CD4-positive, alpha-beta T cell (primary cell): Measurements from ENCODE around the gene CD7. TPM values are rescaled to one million over a fixed set of nuclear protein-coding genes. Genes with fewer than 3 reads are reported as not detected.
A peak's percentile ranks its signal among the peaks of the same experiment; 100 is the strongest.

ENCODE experiments used
- ATAC-seq: fragments of 200-7000 bp; cut with Tn5 transposase; one replicate; pipeline ENCODE4 v1.10.0; 2022; ENCODE audit warnings: mild to moderate bottlenecking; ENCODE audit not compliant: poor library complexity
- CTCF ChIA-PET: fragments of 350-600 bp; sonication (Branson Sonifier 250); formaldehyde crosslinking; loops from one replicate; lab custom pipeline; 2021; ENCODE audit warnings: antibody characterized with exemption, inconsistent platforms; lab: Charles Lee
- POLR2A ChIA-PET: fragments of 350-600 bp; sonication (Branson Sonifier 250); formaldehyde crosslinking; loops from one replicate; lab custom pipeline; 2021; ENCODE audit warnings: antibody characterized with exemption, inconsistent platforms; lab: Charles Lee
- DNase-seq, 14 experiments: peaks; one replicate each; pipeline ENCODE4 v3.0.0-alpha.2; 2013 to 2020; ENCODE audit warnings: mixed read lengths in 2 of 14
- H3K27ac ChIP-seq, 2 donors: one replicate each; pipeline versions ENCODE4 v1.5.1 to v1.7.0; 2013; ENCODE audit warnings: low read length in 2 of 2, low read depth in 1 of 2, mild to moderate bottlenecking in 1 of 2
- H3K27me3 ChIP-seq, 2 experiments: 1 replicate in 1 of 2; 2 replicates in 1 of 2; pipeline versions ENCODE4 v1.6.1 to v1.7.0; 2013; ENCODE audit warnings: low read length in 2 of 2, control low read depth in 1 of 2, mild to moderate bottlenecking in 1 of 2, moderate library complexity in 1 of 2; ENCODE audit not compliant: insufficient read depth in 2 of 2, control insufficient read depth in 1 of 2
- H3K36me3 ChIP-seq: one replicate; pipeline ENCODE4 v1.6.1; 2013; ENCODE audit warnings: low read length, control low read depth; ENCODE audit not compliant: insufficient read depth
- H3K4me1 ChIP-seq: one replicate; pipeline ENCODE4 v1.6.1; 2013; ENCODE audit warnings: low read length, control low read depth; ENCODE audit not compliant: insufficient read depth
- H3K4me3 ChIP-seq: one replicate; pipeline ENCODE4 v1.5.1; 2013; ENCODE audit warnings: mild to moderate bottlenecking, low read length, moderate library complexity
- H3K9me3 ChIP-seq, 2 experiments: 1 replicate in 1 of 2; 2 replicates in 1 of 2; pipeline versions ENCODE4 v1.6.1 to v1.7.0; 2013; ENCODE audit warnings: low read length in 2 of 2, mild to moderate bottlenecking in 2 of 2, control low read depth in 1 of 2, moderate library complexity in 1 of 2; ENCODE audit not compliant: control insufficient read depth in 1 of 2, insufficient read depth in 1 of 2
- H3K27ac Mint-ChIP-seq: one replicate; pipeline ENCODE4 v1.8.0; 2020; ENCODE audit warnings: mixed read lengths
- H3K27me3 Mint-ChIP-seq: one replicate; pipeline ENCODE4 v1.8.0; 2021; ENCODE audit warnings: mixed read lengths
- H3K36me3 Mint-ChIP-seq: one replicate; pipeline ENCODE4 v1.8.0; 2021; ENCODE audit warnings: low read depth, mixed read lengths
- H3K4me1 Mint-ChIP-seq: one replicate; pipeline ENCODE4 v1.8.0; 2021; ENCODE audit warnings: low read depth, mixed read lengths
- H3K4me3 Mint-ChIP-seq: one replicate; pipeline ENCODE4 v1.8.0; 2020; ENCODE audit warnings: mild to moderate bottlenecking, mixed read lengths
- H3K9me3 Mint-ChIP-seq: one replicate; pipeline ENCODE4 v1.8.0; 2020; ENCODE audit warnings: mixed read lengths
- CTCF ChIP-seq: fragments of 200-600 bp; IDR thresholded peaks from one replicate; pipeline ENCODE4 v1.8.0; 2022; ENCODE audit warnings: antibody characterized with exemption, mild to moderate bottlenecking
- intact Hi-C, 2 experiments: fragments of 100-400 bp; cut with DNase I in 1 of 2; cut with micrococcal nuclease in 1 of 2; formaldehyde crosslinking; loops; one replicate each; pipeline versions ENCODE4 v1.15.1 to v1.9.0; 2023 to 2025; cut with DNase I, micrococcal nuclease
- total RNA-seq, 174 experiments: library from RNA in 2 of 174; stranded (reverse) in 2 of 174; gene quantifications; one replicate each; pipeline ENCODE4 v1.2.3 and lab custom pipeline; 2021 to 2026

Gene CD7
- total RNA-seq, 2 experiments from 2014 or later, result 225 to 234 TPM

GRCh38 chr17:82295472-82295814 is 22.0 kb downstream of the CD7 start:
- Mint-ChIP-seq H3K9me3 (no peaks in the 10 kb centered on the region), H3K4me3 (peak overlapping the region; percentile 66), H3K36me3 (peaks cover 18% of the 10 kb centered on the region), H3K4me1 (peaks cover 75% of the 10 kb centered on the region), H3K27ac (peak overlapping the region; percentile 65), H3K27me3 (no peaks in the 10 kb centered on the region)
- no peak for DNase-seq
- H3K36me3 ChIP-seq, result no peaks in the 10 kb centered on the region
- ATAC-seq, result no peak
- peaks cover 65% of the 10 kb centered on the region for H3K4me1 ChIP-seq
- no peak for TF ChIP-seq CTCF
- peaks cover 0 to 5% of the 10 kb centered on the region in 2 experiments for H3K9me3 ChIP-seq
- POLR2A ChIA-PET, result interaction anchor here (4.1 kb wide), 1 partner anchor 38 kb away, joined by 33 read pairs; the partner anchor contains the start of gene SECTM1
- no peak overlapping the region for H3K27ac ChIP-seq
- H3K27me3 ChIP-seq, result no peaks in the 10 kb centered on the region
- CTCF ChIA-PET, result no interaction called here
- intact Hi-C loops, result loop anchor here in 1 of 2 experiments (5.0 to 10.0 kb wide), 4 partner anchors 42 to 261 kb away; partner anchors contain the start of genes DCXR and RAC3
- no peak overlapping the region for H3K4me3 ChIP-seq

- Mint-ChIP-seq H3K27me3 (no peaks in the 10 kb centered on the region), H3K9me3 (no peaks in the 10 kb centered on the region), H3K27ac (peak overlapping the region; percentile 65), H3K36me3 (peaks cover 18% of the 10 kb centered on the region), H3K4me1 (peaks cover 63% of the 10 kb centered on the region), H3K4me3 (peak overlapping the region; percentile 78)
- H3K27me3 ChIP-seq, result no peaks in the 10 kb centered on the region
- H3K9me3 ChIP-seq, result peaks cover 0 to 5% of the 10 kb centered on the region in 2 experiments
- H3K4me1 ChIP-seq, result peaks cover 53% of the 10 kb centered on the region
- TF ChIP-seq CTCF, result no peak
- DNase-seq (peak in 1 of 14 experiments; percentile 42), ATAC-seq (no peak)
- no peaks in the 10 kb centered on the region for H3K36me3 ChIP-seq
- POLR2A ChIA-PET, result interaction anchor here (0.6 to 3.2 kb wide), 6 partner anchors 8 to 163 kb away, joined by 3 to 34 read pairs (median 6); partner anchors contain the start of genes CD7 and CSNK1D
- CTCF ChIA-PET, result no interaction called here
- intact Hi-C loops, result loop anchor here in 1 of 2 experiments (10.0 kb wide), 3 partner anchors 59 to 259 kb away; partner anchors contain the start of genes DCXR and RAC3
- peak overlapping the region; percentile 15 to 47 for H3K27ac ChIP-seq
- H3K4me3 ChIP-seq, result no peak overlapping the region
Measured at GRCh38 chr17:82294064-82294773, 23.2 kb downstream of the CD7 start.

- no peak for TF ChIP-seq CTCF
- Mint-ChIP-seq H3K9me3 (no peaks in the 10 kb centered on the region), H3K36me3 (peaks cover 9% of the 10 kb centered on the region), H3K27me3 (no peaks in the 10 kb centered on the region), H3K4me3 (peak overlapping the region; percentile 93), H3K4me1 (peaks cover 51% of the 10 kb centered on the region), H3K27ac (peak overlapping the region; percentile 95)
- Histone ChIP-seq H3K27me3 (no peaks in the 10 kb centered on the region), H3K4me3 (peak overlapping the region; percentile 68), H3K36me3 (no peaks in the 10 kb centered on the region), H3K27ac (peak overlapping the region; percentile 93 to 98), H3K4me1 (peaks cover 36% of the 10 kb centered on the region), H3K9me3 (peaks cover 0 to 5% of the 10 kb centered on the region in 2 experiments)
- POLR2A ChIA-PET, result interaction anchor here (0.6 to 3.2 kb wide), 24 partner anchors 9 to 694 kb away, joined by 3 to 34 read pairs (median 4); partner anchors contain the start of genes CD7, CSNK1D, DCXR and DUS1L
- DNase-seq (peak; percentile 79 to 97 (median 90)), ATAC-seq (peak; percentile 87)
- intact Hi-C loops, result loop anchor here (1.0 to 10.0 kb wide), 4 partner anchors 19 to 258 kb away; partner anchors contain the start of genes CSNK1D (in 1 of the 2), DCXR (in 1 of the 2) and RAC3 (in 1 of the 2)
- CTCF ChIA-PET, result interaction anchor here (0.6 kb wide), 1 partner anchor 28 kb away, joined by 3 read pairs; no protein-coding TSS in a partner anchor
Measured at GRCh38 chr17:82292251-82293154, 24.9 kb downstream of the CD7 start.
